Measurements from ENCODE around the gene PARP8.
"Not testable (repeated sequence)": the region's sequence is repeated elsewhere in the genome, so short reads cannot be mapped to it uniquely, and the experiment has no call there.

The PARP8 gene

GRCh38 chr5:50666261-50667022 is at the start of gene PARP8:
PARP8 (plus strand) TSS chr5:50666637; CDS start chr5:50667096, 459 bp downstream.
- DNase-seq (ENCODE audit: low read depth in 2 of 2) = peak in 1 of 2 donors; percentile 8

DNA sequence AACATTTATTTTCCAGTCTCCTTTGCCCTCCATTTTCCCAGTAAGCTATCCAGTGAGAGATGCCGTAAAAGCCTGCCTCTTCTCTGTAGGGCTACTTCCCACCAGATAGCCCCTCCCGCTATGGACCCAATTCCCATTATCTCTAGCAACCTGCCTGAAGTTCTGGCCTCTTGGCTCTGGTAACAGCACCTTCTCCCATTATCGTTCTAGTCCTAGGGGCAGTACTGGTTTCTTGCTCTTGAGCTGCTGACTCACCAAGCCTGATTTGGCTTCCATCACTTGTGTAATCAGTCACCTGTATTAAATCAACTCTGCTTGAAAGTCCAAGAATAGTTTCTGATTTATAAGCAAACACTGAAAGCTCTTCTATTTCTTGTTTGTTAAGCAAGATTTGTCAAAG is 42.8 kb upstream of the PARP8 start:
- DNase-seq (ENCODE audit: low read depth in 2 of 2) = no peak

GRCh38 chr5:50634866-50635265 is 31.6 kb upstream of the PARP8 start:
- not testable (repeated sequence) for DNase-seq (ENCODE audit: low read depth in 2 of 2)

DNA sequence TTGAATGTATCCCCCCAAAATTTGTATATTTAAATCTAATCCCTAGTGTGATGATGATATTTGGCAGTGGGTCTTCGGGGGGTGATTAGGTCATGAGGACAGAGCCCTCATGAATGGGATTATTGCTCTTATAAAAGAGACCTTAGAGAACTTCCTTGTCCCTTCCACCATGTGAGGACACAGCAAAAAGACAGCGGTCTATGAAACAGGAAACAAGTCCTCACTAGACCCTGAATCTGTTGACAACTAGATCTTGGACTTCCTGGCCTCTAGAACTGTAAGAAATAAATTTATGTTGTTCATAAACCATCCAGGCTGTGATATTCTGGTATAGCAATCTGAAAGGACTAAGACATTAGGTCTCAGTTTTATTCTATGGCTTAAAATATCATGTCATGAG is 28.9 kb upstream of the PARP8 start:
- DNase-seq (ENCODE audit: low read depth in 2 of 2) = not testable (repeated sequence)

DNA sequence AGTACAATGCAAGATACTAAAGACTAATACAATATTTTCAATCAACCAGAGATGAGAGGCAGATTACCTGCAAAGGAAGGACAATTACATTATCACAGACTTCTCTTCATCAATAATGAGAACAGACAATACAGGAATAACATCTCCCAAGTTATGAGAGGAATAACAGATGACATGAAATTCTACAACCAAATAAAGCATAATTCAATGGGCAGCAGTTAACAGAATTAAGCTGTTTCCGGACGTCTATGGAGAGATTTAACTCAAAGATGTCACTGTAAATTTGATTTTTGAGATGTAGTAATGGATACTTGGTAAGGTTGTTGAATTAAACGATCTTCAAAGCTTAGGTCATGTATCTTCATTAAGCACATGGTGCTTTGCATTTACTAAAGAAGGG is 19.8 kb upstream of the PARP8 start:
- no peak for DNase-seq (ENCODE audit: low read depth in 2 of 2)

DNA sequence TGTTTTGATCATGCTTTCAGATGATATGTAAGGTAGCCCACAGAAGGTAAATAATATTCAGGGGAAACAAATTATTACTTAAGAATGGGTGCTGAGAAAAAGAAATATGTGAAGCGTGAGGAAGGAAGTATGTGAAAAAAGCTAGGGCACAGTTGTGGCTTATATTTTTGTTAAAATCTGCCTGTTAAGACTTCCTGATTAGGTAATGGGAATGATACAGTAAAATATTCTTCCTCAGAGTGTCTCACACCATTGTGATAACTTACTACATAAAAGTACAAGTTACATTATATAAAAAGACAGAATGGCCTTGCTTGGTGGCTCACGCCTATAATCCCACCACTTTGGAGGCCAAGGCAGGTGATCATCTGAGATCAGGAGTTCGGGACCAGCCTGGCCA is 18.7 kb upstream of the PARP8 start:
- no peak for DNase-seq (ENCODE audit: low read depth in 2 of 2)

GRCh38 chr5:50653946-50654345 is 12.5 kb upstream of the PARP8 start:
- DNase-seq (ENCODE audit: low read depth in 2 of 2) = no peak

DNA sequence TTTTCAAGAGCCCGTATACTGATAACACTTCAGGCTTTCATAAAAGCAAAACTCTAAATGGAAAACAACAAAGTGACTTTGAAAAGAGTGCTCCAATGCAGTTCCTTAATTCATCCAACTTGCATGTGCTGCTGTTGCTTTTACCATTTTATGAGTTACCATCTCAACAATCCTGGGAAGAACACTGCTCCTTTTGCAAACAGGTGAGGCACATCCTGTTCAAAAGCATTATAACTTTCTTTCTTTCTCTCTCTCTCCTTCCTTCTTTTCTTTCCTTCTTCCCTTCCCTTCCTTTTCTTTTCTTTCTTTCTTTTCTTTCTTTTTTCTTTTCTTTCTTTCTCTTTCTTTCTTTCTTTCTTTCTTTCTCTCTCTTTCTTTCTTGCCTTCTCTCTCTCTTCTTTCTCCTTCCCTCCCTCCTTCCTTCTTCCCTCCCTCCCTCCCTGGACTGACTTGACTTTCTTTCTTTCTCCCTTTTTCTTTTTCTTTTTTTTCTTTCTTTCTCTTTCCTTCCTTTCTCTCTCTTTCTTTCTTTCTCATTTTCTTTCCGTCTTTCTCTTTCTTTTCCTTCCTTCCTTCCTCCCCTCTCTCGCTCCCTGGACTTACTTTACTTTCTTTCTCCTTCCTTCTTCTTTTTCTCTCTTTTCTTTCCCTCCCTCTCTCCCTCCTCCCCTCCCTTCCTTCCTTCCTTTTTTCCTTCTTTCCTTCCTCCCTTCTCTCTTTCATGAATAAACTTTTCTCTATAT is 11.2 kb upstream of the PARP8 start:
- DNase-seq (ENCODE audit: low read depth in 2 of 2) = no peak

GRCh38 chr5:50655810-50656205 is 10.6 kb upstream of the PARP8 start:
- DNase-seq (ENCODE audit: low read depth in 2 of 2) = no peak

- no peak for DNase-seq (ENCODE audit: low read depth in 2 of 2)
Observed at GRCh38 chr5:50657044-50657443, 9.4 kb upstream of the PARP8 start.

DNA sequence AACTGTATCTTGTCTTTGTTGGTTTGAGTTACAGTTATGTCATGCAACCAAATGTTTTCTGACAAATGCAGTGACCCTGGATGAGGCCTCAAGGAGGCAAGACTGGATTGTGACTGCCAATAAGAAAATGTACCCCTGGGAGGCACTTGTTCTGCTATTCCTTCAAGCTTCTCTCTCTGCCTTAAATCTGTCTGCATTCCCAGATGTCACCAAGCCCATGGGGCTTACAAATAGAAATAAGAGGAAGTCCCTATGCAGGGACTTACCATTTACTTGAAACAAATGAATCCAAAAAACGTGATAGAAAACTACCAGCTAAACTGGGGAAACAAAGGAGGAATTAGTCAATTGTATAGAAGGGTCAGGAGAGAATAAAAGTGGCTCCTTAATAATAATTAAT is 8.2 kb upstream of the PARP8 start:
- DNase-seq (ENCODE audit: low read depth in 2 of 2) = no peak

DNA sequence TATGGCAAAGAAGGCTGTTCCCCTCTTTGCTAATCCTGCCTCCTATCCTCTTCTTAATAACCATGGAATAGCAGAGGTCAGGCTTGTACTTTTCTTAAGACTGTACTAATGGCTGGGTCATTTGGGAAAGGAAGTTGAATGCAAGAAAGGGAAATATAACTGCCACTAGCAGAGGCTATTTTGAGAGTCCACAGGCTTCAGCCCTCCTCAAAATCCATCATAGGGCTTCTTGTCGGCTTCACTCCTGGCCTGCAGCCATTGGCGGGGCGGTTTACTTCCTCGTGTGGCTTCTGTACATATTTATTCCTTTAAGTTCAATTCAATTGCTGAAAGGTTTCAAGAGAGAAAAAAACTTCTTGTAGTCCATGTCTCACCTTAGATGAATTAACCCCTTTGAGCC is 2.8 kb upstream of the PARP8 start:
- DNase-seq (ENCODE audit: low read depth in 2 of 2) = no peak

DNA sequence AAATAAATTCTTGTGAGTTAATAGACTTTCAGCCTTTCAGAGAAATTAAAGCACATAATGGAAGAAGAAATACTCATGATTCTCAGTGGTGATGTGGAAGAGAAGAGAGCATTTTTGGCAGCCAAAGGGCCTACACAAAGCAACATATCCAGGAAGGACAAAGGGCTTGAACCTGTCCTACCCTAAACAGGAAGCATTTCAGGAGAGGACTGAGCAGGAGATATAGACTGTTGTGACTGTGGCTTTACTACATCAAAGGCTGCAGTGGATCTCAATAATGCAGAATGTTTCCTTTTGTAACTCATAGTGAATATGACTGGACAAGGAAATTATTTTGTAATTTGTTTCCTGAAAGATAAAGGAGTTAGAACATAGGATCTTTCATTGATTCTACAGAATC is 1.3 kb upstream of the PARP8 start:
- DNase-seq (ENCODE audit: low read depth in 2 of 2) = no peak

- DNase-seq (ENCODE audit: low read depth in 2 of 2) = not testable (repeated sequence)
Observed at GRCh38 chr5:50665761-50666202, 655 bp upstream of the PARP8 start.

DNA sequence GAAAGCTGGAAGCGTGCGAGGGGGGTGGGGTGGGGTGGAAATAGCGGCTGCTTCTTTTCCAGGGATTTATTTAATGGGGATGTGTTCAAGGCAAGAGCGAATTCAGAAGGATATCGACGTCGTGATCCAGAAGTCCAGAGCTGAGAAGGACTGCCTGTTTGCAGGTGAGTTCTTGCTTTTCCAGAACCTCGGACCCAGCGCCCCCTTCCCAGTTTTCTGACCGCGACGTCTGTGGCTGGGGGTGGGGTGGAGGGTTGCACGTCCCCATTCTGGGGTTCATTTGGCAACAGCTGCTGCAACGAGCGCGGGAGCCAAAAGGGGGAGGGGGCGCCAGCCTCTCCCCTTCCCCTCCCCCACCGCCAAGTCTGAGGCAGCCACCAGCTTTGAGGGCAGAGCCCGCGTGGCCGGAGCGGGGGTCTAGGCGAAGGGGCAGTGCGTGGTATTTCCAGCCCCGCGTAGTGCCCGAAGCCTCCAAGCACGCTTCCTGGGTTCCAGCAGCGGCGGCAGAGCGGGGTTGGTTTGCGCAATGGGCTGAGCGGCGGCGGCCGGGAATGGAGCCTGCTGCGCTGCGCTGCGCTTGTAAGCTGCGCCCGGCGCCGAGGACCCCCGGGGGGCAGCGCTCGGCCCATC is 701 bp downstream of the PARP8 start:
- DNase-seq (ENCODE audit: low read depth in 2 of 2) = peak in 1 of 2 donors; percentile 16

DNA sequence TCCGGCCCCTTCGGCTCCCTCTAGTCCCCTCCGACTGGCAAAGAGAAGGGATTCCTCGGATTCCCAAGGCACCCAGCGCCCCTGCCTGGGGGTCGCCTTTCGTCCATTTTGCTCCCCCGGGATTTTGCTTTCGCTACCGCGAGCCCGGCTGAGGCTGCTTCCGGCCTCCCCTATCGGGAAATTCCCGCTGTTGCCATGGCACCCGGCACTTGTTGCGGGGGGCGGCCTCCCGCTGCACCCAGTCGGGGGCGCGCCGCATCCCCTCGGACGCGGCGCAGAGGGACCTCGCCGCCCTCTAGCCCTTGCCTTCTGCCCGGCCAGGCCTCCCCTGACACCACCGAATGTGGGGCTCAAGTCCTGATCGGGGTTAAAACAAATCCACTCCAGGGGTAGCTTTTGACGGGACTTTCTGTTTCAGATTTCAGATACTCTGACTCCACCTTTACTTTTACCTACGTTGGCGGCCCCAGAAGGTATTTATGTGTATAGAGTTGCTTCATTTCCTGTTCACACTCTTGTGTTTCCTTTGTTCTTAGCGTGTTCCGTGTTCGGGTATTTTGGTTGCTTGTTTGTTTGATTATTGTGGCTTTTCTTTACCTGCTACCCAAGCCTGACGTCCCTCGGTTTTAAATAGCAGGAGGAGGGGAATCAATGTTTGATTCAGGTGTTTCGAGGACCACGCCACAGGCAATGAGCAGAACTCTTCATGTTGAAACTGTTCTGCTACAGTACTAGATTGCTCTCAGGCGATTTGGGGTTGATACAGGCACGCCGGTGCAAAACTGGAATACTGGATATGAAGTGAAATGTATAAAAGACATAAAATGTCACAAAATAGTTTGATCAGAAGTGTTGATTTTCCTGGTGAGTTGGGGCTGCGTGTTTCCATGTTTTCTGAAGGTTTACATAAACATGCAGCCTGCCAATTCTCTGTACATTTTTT is 1.5 kb downstream of the PARP8 start:
- DNase-seq (ENCODE audit: low read depth in 2 of 2) = peak; percentile 58 to 80

GRCh38 chr5:50668636-50669035 is 2.2 kb downstream of the PARP8 start:
- DNase-seq (ENCODE audit: low read depth in 2 of 2) = not testable (repeated sequence)

GRCh38 chr5:50672663-50673062 is 6.2 kb downstream of the PARP8 start:
- DNase-seq (ENCODE audit: low read depth in 2 of 2) = no peak

GRCh38 chr5:50673444-50673843 is 7.0 kb downstream of the PARP8 start:
- not testable (repeated sequence) for DNase-seq (ENCODE audit: low read depth in 2 of 2)

DNA sequence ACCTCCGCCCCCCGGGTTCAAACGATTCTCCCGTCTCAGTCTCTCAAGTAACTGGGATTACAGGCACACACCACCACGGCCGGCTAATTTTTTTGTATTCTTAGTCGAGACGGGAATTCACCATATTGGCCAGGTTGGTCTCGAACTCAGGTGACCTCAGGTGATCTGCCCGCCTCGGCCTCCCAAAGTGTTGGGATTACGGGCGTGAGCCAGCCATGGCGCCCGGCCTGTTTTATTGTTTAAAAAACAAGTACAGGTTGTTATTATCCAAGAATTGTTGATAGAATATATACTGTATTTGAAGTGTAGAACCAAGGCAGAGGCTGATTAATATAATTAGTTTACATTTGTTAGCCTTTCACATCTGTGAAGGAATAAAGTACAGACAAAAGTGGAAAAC is 8.9 kb downstream of the PARP8 start:
- no peak for DNase-seq (ENCODE audit: low read depth in 2 of 2)

GRCh38 chr5:50679554-50679953 is 13.1 kb downstream of the PARP8 start:
- not testable (repeated sequence) for DNase-seq (ENCODE audit: low read depth in 2 of 2)

DNA sequence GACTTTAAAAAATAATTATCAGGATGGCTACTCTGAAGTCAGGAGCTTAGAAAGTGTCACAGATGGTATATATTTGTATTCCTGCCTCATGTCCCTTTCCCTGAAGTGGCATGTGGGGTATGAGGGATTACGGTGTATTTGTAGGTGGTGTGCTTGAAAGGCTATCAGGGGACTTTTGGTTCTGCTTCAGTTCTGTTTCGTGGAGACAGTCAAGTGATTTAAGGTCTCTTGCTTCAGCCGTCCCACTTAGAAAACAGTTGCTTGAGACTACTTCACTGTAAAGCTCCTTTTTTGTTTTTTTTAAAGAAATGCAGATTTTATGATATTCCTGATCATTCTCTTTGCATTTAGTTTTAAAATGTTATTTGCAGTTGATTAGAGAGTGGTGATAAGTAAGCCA is 18.3 kb downstream of the PARP8 start:
- DNase-seq (ENCODE audit: low read depth in 2 of 2) = no peak
